Measurements from ENCODE around the gene INPP5A. TPM values are rescaled to one million over a fixed set of nuclear protein-coding genes. Genes with fewer than 3 reads are reported as not detected.

The INPP5A gene
- total and polyA plus RNA-seq, 2 of the 13 experiments (the other 11 are each of a cell fraction or from before 2014, with no cell fraction given) = 17.5 to 37.9 TPM

GRCh38 chr10:132634947-132635271 is 97.3 kb downstream of the INPP5A start:
- no peaks in the 10 kb centered on the region for H3K9me3 ChIP-seq (ENCODE audit: low read length)
- TF ChIP-seq TEAD3 (CRISPR knock-in tag; optimal IDR thresholded peaks at IDR 0.05; ENCODE audit: borderline replicate concordance) (no peak), PTBP1 (IDR thresholded peaks at IDR 0.05; ENCODE audit: low read depth, low read length, poor library complexity, severe bottlenecking) (no peak), SMC3 (IDR thresholded peaks at IDR 0.05; ENCODE audit: low read length) (no peak), ZNF17 (CRISPR knock-in tag; IDR thresholded peaks at IDR 0.05) (no peak), GABPA (IDR thresholded peaks at IDR 0.05; ENCODE audit: low read depth, low read length) (no peak), GABPA (CRISPR knock-in tag; IDR thresholded peaks at IDR 0.05; ENCODE audit: low read depth) (no peak), GATAD1 (CRISPR knock-in tag; IDR thresholded peaks at IDR 0.05) (no peak), EP300 (IDR thresholded peaks at IDR 0.05; ENCODE audit: low read depth in 2 of 2, low read length in 2 of 2) (no peak), EP300 (CRISPR knock-in tag; IDR thresholded peaks at IDR 0.05; ENCODE audit: borderline replicate concordance) (no peak), ZNF678 (CRISPR knock-in tag; IDR thresholded peaks at IDR 0.05) (no peak), ZNF121 (CRISPR knock-in tag; IDR thresholded peaks at IDR 0.05) (no peak)
- TF ChIP-seq, protein P1, sequence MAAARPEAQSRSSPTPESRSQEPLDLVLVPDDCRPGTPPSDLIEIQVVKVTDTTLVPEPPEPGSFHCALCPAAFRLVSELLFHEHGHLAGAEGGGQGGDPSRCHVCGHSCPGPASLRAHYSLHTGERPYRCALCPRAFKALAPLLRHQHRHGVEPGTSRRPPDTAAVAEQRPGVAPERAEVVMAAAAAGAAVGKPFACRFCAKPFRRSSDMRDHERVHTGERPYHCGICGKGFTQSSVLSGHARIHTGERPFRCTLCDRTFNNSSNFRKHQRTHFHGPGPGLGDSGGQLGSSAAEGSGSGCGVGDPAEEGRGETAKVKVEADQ (CRISPR knock-in tag; IDR thresholded peaks at IDR 0.05; ENCODE audit: borderline replicate concordance) = no peak
- TF ChIP-seq, protein P2, sequence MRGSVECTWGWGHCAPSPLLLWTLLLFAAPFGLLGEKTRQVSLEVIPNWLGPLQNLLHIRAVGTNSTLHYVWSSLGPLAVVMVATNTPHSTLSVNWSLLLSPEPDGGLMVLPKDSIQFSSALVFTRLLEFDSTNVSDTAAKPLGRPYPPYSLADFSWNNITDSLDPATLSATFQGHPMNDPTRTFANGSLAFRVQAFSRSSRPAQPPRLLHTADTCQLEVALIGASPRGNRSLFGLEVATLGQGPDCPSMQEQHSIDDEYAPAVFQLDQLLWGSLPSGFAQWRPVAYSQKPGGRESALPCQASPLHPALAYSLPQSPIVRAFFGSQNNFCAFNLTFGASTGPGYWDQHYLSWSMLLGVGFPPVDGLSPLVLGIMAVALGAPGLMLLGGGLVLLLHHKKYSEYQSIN (CRISPR knock-in tag; IDR thresholded peaks at IDR 0.05; ENCODE audit: borderline replicate concordance) = no peak
- TF ChIP-seq, protein P3, sequence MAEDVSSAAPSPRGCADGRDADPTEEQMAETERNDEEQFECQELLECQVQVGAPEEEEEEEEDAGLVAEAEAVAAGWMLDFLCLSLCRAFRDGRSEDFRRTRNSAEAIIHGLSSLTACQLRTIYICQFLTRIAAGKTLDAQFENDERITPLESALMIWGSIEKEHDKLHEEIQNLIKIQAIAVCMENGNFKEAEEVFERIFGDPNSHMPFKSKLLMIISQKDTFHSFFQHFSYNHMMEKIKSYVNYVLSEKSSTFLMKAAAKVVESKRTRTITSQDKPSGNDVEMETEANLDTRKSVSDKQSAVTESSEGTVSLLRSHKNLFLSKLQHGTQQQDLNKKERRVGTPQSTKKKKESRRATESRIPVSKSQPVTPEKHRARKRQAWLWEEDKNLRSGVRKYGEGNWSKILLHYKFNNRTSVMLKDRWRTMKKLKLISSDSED (CRISPR knock-in tag; IDR thresholded peaks at IDR 0.05) = no peak
- H3K9ac ChIP-seq (ENCODE audit: insufficient read depth, low read depth, low read length) = no peak overlapping the region
- ATAC-seq (no peak), FAIRE-seq (no peak), DNase-seq (ENCODE audit: low spot score) (no peak)
- H3K36me3 ChIP-seq (replicated peaks in 1 of 2; ENCODE audit: control insufficient read depth in 1 of 2, insufficient read depth in 2 of 2, low read length in 2 of 2) = no peaks in the 10 kb centered on the region
- H2AFZ ChIP-seq (ENCODE audit: low read length) = no peak overlapping the region
- in situ Hi-C loops (cut with HindIII; ENCODE audit: extremely low pct_ligation_motif_present, low pct_unique_long_range_greater_than_20kb) (loop anchor here (5.0 to 10.0 kb wide), 2 partner anchors 173 to 250 kb away; no protein-coding TSS in a partner anchor), intact Hi-C loops (cut with micrococcal nuclease; ENCODE audit: unreplicated experiment) (loop anchor here (5.0 kb wide), 2 partner anchors 43 to 63 kb away; no protein-coding TSS in a partner anchor)
- ChIA-PET CTCF (ENCODE audit: low intra/inter-chr PET ratio, low total read pairs) (no interaction called here), POLR2A (no interaction called here)
- no peak overlapping the region for H3K4me2 ChIP-seq (ENCODE audit: low read depth, low read length)
- H3K4me3 ChIP-seq (replicated peaks in 1 of 3; ENCODE audit: insufficient read depth in 1 of 3, low read depth in 2 of 3, low read length in 3 of 3) = no peak overlapping the region
- no peaks in the 10 kb centered on the region; a peak in 1 of 5 replicates for H3K27me3 ChIP-seq (ENCODE audit: control insufficient read depth in 1 of 2, insufficient read depth in 2 of 2, low read length in 2 of 2)
- no TSS peak for BruUV-seq (replicated peaks)
- peaks cover 5% of the 10 kb centered on the region for H3K79me2 ChIP-seq (ENCODE audit: insufficient read depth, low read length)
- H3K27ac ChIP-seq (ENCODE audit: extremely low read length, insufficient read depth, low read length) = no peak overlapping the region
- H4K20me1 ChIP-seq (ENCODE audit: insufficient read depth, low read length) = no peaks in the 10 kb centered on the region; the same call in 1 of the 2 replicates
- no peaks in the 10 kb centered on the region for H3K4me1 ChIP-seq (ENCODE audit: insufficient read depth, low read length)
- 98% methylated on average over 4 of the region's 4 CpGs for WGBS (ENCODE audit: low lambda C conversion rate)

All from HepG2 (cell line).